HG03135 (cell line): ENCODE measurements around the gene ATG7.

Experiments used
- ATAC-seq: cut with Tn5 transposase; IDR thresholded peaks from one replicate; pipeline ENCODE4 v1.9.1; 2021; ENCODE audit warnings: mild to moderate bottlenecking, moderate library complexity; ENCODE audit not compliant: unreplicated experiment

ATG7 gene

GRCh38 chr3:11530153-11530721 lies 258.0 kb downstream of the ATG7 start:
- ATAC-seq = no peak

GRCh38 chr3:11532931-11533391 lies 260.8 kb downstream of the ATG7 start:
- no peak for ATAC-seq

GRCh38 chr3:11534011-11534792 lies 262.0 kb downstream of the ATG7 start:
- ATAC-seq = no peak

GRCh38 chr3:11534793-11535101 lies 262.6 kb downstream of the ATG7 start:
- no peak for ATAC-seq

GRCh38 chr3:11535243-11535960 lies 263.2 kb downstream of the ATG7 start:
- no peak for ATAC-seq

GRCh38 chr3:11536132-11536935 lies 264.1 kb downstream of the ATG7 start:
- no peak for ATAC-seq

GRCh38 chr3:11536936-11537612 lies 264.9 kb downstream of the ATG7 start:
- no peak for ATAC-seq

GRCh38 chr3:11538581-11538980 lies 266.4 kb downstream of the ATG7 start:
- no peak for ATAC-seq

- ATAC-seq = no peak
Measured at GRCh38 chr3:11539218-11539617, 267.0 kb downstream of the ATG7 start.

GRCh38 chr3:11539677-11540076 lies 267.5 kb downstream of the ATG7 start:
- no peak for ATAC-seq

- ATAC-seq = no peak
Measured at GRCh38 chr3:11541321-11542303, 269.4 kb downstream of the ATG7 start.

GRCh38 chr3:11542551-11542950 lies 270.4 kb downstream of the ATG7 start:
- ATAC-seq = no peak

- no peak for ATAC-seq
Measured at GRCh38 chr3:11543141-11543947, 271.1 kb downstream of the ATG7 start.

GRCh38 chr3:11543948-11544387 lies 271.8 kb downstream of the ATG7 start:
- ATAC-seq = no peak

- no peak for ATAC-seq
Measured at GRCh38 chr3:11544412-11545181, 272.4 kb downstream of the ATG7 start.

GRCh38 chr3:11545186-11545851 lies 273.1 kb downstream of the ATG7 start:
- ATAC-seq = no peak

- no peak for ATAC-seq
Measured at GRCh38 chr3:11546657-11547302, 274.6 kb downstream of the ATG7 start.
